ENCODE measurements around the gene SUMF1. TPM values are rescaled to one million over a fixed set of nuclear protein-coding genes. Genes with fewer than 3 reads are reported as not detected.
A peak's percentile ranks its signal among the peaks of the same experiment; 100 is the strongest.

The SUMF1 gene
- 17.5 TPM for total RNA-seq (ENCODE audit: unreplicated experiment)
- long read RNA-seq, transcript SUMF1-201 (9 exons, 2,159 nt), result major isoform, 33 of 37 reads
- long read RNA-seq, partial matches to known transcripts, result 0 of 37 reads
- long read RNA-seq, other reads (novel, unspliced or antisense), result 3 of 37 reads

- peak within 1 kb of the TSS; percentile 96 for H3K4me3 Mint-ChIP-seq (ENCODE audit: unreplicated experiment)
- peak within 1 kb of the TSS; percentile 91 for H3K27ac Mint-ChIP-seq (ENCODE audit: unreplicated experiment)
- DNase-seq (ENCODE audit: low spot score), result peak; percentile 69
These were observed at the start of gene SUMF1 for GRCh38 chr3:4466741-4467521. Gene SUMF1, minus strand, starts transcription at chr3:4467269. Its CDS starts 24 bp downstream, at chr3:4467245.

GRCh38 chr3:4515916-4516579 is 49.0 kb upstream of the SUMF1 start:
- H3K27me3 Mint-ChIP-seq (ENCODE audit: unreplicated experiment), result no peaks in the 10 kb centered on the region
- H3K9me3 Mint-ChIP-seq (ENCODE audit: unreplicated experiment), result no peaks in the 10 kb centered on the region
- peaks cover 4% of the 10 kb centered on the region for H3K36me3 Mint-ChIP-seq (ENCODE audit: low read depth, unreplicated experiment)
- H3K4me3 Mint-ChIP-seq (ENCODE audit: unreplicated experiment), result no peak overlapping the region
- H3K4me1 Mint-ChIP-seq (ENCODE audit: unreplicated experiment), result peaks cover 51% of the 10 kb centered on the region
- no peak for DNase-seq (ENCODE audit: low spot score)
- H3K27ac Mint-ChIP-seq (ENCODE audit: unreplicated experiment), result no peak overlapping the region
- TF ChIP-seq CTCF (IDR thresholded peaks at IDR 0.05; ENCODE audit: unreplicated experiment), result no peak

More at GRCh38 chr3:4466741-4467521, at the start of gene SUMF1:
- no peak for TF ChIP-seq CTCF (IDR thresholded peaks at IDR 0.05; ENCODE audit: unreplicated experiment)
- Mint-ChIP-seq H3K4me1 (ENCODE audit: unreplicated experiment) (peaks cover 4% of the 10 kb centered on the region), H3K9me3 (ENCODE audit: unreplicated experiment) (no peaks in the 10 kb centered on the region), H3K36me3 (ENCODE audit: low read depth, unreplicated experiment) (no peaks in the 10 kb centered on the region), H3K27me3 (ENCODE audit: unreplicated experiment) (peaks cover 3% of the 10 kb centered on the region)

GRCh38 chr3:4514916-4515315 is 47.8 kb upstream of the SUMF1 start:
- peaks cover 51% of the 10 kb centered on the region for H3K4me1 Mint-ChIP-seq (ENCODE audit: unreplicated experiment)
- DNase-seq (ENCODE audit: low spot score), result no peak
- no peak overlapping the region for H3K27ac Mint-ChIP-seq (ENCODE audit: unreplicated experiment)
- no peaks in the 10 kb centered on the region for H3K27me3 Mint-ChIP-seq (ENCODE audit: unreplicated experiment)
- no peaks in the 10 kb centered on the region for H3K9me3 Mint-ChIP-seq (ENCODE audit: unreplicated experiment)
- no peak overlapping the region for H3K4me3 Mint-ChIP-seq (ENCODE audit: unreplicated experiment)
- TF ChIP-seq CTCF (IDR thresholded peaks at IDR 0.05; ENCODE audit: unreplicated experiment), result no peak
- H3K36me3 Mint-ChIP-seq (ENCODE audit: low read depth, unreplicated experiment), result peaks cover 5% of the 10 kb centered on the region

GRCh38 chr3:4514321-4514720 is 47.3 kb upstream of the SUMF1 start:
- no peak for DNase-seq (ENCODE audit: low spot score)
- TF ChIP-seq CTCF (IDR thresholded peaks at IDR 0.05; ENCODE audit: unreplicated experiment), result no peak
- peaks cover 5% of the 10 kb centered on the region for H3K36me3 Mint-ChIP-seq (ENCODE audit: low read depth, unreplicated experiment)

More at GRCh38 chr3:4514321-4514720, 47.3 kb upstream of the SUMF1 start:
- Mint-ChIP-seq H3K4me1 (ENCODE audit: unreplicated experiment) (peaks cover 51% of the 10 kb centered on the region), H3K27me3 (ENCODE audit: unreplicated experiment) (no peaks in the 10 kb centered on the region), H3K4me3 (ENCODE audit: unreplicated experiment) (no peak overlapping the region), H3K27ac (ENCODE audit: unreplicated experiment) (no peak overlapping the region), H3K9me3 (ENCODE audit: unreplicated experiment) (no peaks in the 10 kb centered on the region)

Measured in endothelial cell (in vitro differentiated cells).